CD4-positive, CD25-positive, alpha-beta regulatory T cell (primary cell): ENCODE measurements around the gene EIF1AX. TPM values are rescaled to one million over a fixed set of nuclear protein-coding genes. Genes with fewer than 3 reads are reported as not detected.

Source experiments
- ATAC-seq, 2 donors: fragments of 150-1000 bp; cut with Tn5 transposase; one replicate each; pipeline ENCODE4 v1.10.0; 2021; ENCODE audit warnings: low read depth in 2 of 2, moderate number of reproducible peaks in 2 of 2, moderate library complexity in 1 of 2
- DNase-seq, 3 donors: peaks; one replicate each; pipeline versions ENCODE4 v3.0.0 to v3.0.0-alpha.2; 2012 to 2022; ENCODE audit warnings: mixed read lengths in 1 of 3
- H3K27ac ChIP-seq: one replicate; pipeline ENCODE4 v1.7.0; 2013; ENCODE audit warnings: mild to moderate bottlenecking, low read length; ENCODE audit not compliant: insufficient read depth, poor library complexity, severe bottlenecking
- H3K27me3 ChIP-seq: one replicate; pipeline ENCODE4 v1.7.0; 2013; ENCODE audit warnings: low read length; ENCODE audit not compliant: control insufficient read depth, insufficient read depth
- H3K36me3 ChIP-seq: one replicate; pipeline ENCODE4 v1.7.0; 2013; ENCODE audit warnings: mild to moderate bottlenecking, low read length, moderate library complexity; ENCODE audit not compliant: control insufficient read depth, insufficient read depth
- H3K4me1 ChIP-seq: 2 replicates; pipeline ENCODE4 v1.7.0; 2013; ENCODE audit warnings: mild to moderate bottlenecking, low read length; ENCODE audit not compliant: insufficient read depth, control insufficient read depth, poor library complexity, severe bottlenecking
- H3K4me3 ChIP-seq: one replicate; pipeline ENCODE4 v1.7.0; 2013; ENCODE audit warnings: low read depth, mild to moderate bottlenecking, low read length, moderate library complexity
- H3K9me3 ChIP-seq, 2 experiments: 1 replicate in 1 of 2; 2 replicates in 1 of 2; pipeline ENCODE4 v1.7.0; 2013; ENCODE audit warnings: low read length in 2 of 2, mild to moderate bottlenecking in 1 of 2, moderate library complexity in 1 of 2; ENCODE audit not compliant: control insufficient read depth in 2 of 2
- H3K27ac Mint-ChIP-seq, 3 donors: one replicate each; pipeline ENCODE4 v1.8.0; 2020 to 2022; ENCODE audit warnings: mild to moderate bottlenecking in 3 of 3, mixed read lengths in 3 of 3, moderate library complexity in 2 of 3
- H3K27me3 Mint-ChIP-seq: one replicate; pipeline ENCODE4 v1.8.0; 2022; ENCODE audit warnings: mild to moderate bottlenecking, mixed read lengths
- H3K36me3 Mint-ChIP-seq: one replicate; pipeline ENCODE4 v1.8.0; 2020; ENCODE audit warnings: mixed read lengths
- H3K4me1 Mint-ChIP-seq, 4 donors: one replicate each; pipeline ENCODE4 v1.8.0; 2020 to 2022; ENCODE audit warnings: mixed read lengths in 4 of 4, mild to moderate bottlenecking in 1 of 4
- H3K4me3 Mint-ChIP-seq, 4 donors: one replicate each; pipeline ENCODE4 v1.8.0; 2020 to 2022; ENCODE audit warnings: mild to moderate bottlenecking in 4 of 4, mixed read lengths in 4 of 4, moderate library complexity in 3 of 4
- H3K9me3 Mint-ChIP-seq, 7 donors: one replicate each; pipeline ENCODE4 v1.8.0; 2020 to 2022; ENCODE audit warnings: mixed read lengths in 7 of 7, mild to moderate bottlenecking in 3 of 7, moderate library complexity in 2 of 7
- polyA plus RNA-seq, 4 donors: library from polyadenylated mRNA; unstranded; fragments of 300-500 nt; fragmentation: Illumina TruSeq; gene quantifications; one replicate each; pipeline ENCODE4 v1.2.3, GENCODE V29; 2021
- total RNA-seq: library from RNA; stranded (reverse); gene quantifications from one replicate; pipeline ENCODE4 v1.2.3, GENCODE V29; 2022

Gene EIF1AX
- total and polyA plus RNA-seq, 5 donors from 2014 or later, result 40.9 to 81.1 (median 74.7) TPM

DNA sequence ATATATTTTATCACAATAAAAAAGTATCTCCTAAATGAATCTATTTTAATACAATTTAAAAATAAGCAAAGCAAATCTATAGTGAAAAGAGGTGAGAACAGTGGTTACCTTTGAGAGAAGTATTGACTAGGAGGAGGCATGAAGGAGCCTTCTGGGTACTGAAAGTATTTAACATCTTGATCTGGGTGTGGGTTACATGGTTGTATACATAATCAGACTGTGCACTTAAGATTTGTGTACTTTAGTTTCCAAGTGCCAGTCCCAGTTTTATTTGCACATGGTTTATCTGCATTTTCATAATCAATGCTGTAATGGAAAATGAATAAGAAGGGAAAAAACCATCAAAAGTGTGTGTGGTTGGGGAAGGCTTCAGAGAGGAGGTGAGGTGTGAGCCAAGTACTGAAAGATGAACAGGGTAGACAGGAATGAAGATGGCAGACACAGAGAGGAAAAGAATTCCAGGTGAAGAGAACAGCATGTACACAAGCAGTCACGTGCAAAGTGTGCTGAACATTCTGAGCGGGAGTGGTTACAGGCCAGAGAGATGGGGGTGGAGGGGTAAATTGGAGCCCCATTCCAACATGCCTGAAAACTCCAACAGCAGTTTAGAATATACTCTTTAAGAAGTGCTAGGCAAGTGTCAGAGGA lies 39.6 kb downstream of the EIF1AX start:
- no peaks in the 10 kb centered on the region for H3K9me3 Mint-ChIP-seq
- H3K4me3 Mint-ChIP-seq, result no peak overlapping the region

DNA sequence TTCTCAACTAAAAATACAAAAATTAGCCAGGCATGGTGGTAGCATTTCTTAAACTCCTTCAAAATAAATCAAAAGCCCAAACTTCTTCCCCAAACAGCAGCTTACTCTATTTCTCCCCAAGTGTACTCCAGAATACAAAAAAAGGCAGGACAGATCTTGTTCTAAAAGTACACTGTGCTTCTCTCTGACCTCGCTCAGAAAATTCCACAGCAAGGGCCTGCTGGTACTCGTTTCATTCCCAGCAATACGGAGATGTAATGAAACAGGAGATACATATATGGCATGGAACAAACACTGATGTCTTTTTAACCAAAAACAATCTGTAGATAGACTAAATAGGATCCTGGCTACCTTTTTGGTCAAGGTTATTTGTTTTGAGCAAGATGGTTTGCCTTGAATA lies 50.1 kb downstream of the EIF1AX start:
- no peaks in the 10 kb centered on the region for H3K36me3 Mint-ChIP-seq
- Histone ChIP-seq H3K9me3 (no peaks in the 10 kb centered on the region), H3K4me3 (no peak overlapping the region), H3K4me1 (no peaks in the 10 kb centered on the region), H3K36me3 (no peaks in the 10 kb centered on the region), H3K27me3 (no peaks in the 10 kb centered on the region), H3K27ac (no peak overlapping the region)
- H3K27me3 Mint-ChIP-seq, result peaks cover 15% of the 10 kb centered on the region
- ATAC-seq (no peak), DNase-seq (no peak)
- H3K9me3 Mint-ChIP-seq, result peaks cover 0 to 2% (median 0%) of the 10 kb centered on the region in 7 donors
- H3K4me3 Mint-ChIP-seq, result no peak overlapping the region
- H3K27ac Mint-ChIP-seq, result no peak overlapping the region
- H3K4me1 Mint-ChIP-seq, result no peaks in the 10 kb centered on the region

More for the DNA sequence above, 39.6 kb downstream of the EIF1AX start:
- DNase-seq, result no peak
- H3K4me1 ChIP-seq, result no peaks in the 10 kb centered on the region
- no peak overlapping the region for H3K27ac ChIP-seq
- H3K27me3 Mint-ChIP-seq, result peaks cover 4% of the 10 kb centered on the region
- H3K4me1 Mint-ChIP-seq, result no peaks in the 10 kb centered on the region
- no peaks in the 10 kb centered on the region for H3K27me3 ChIP-seq
- no peaks in the 10 kb centered on the region for H3K36me3 ChIP-seq
- H3K27ac Mint-ChIP-seq, result no peak overlapping the region
- no peaks in the 10 kb centered on the region for H3K9me3 ChIP-seq
- H3K36me3 Mint-ChIP-seq, result no peaks in the 10 kb centered on the region
- no peak overlapping the region for H3K4me3 ChIP-seq
- no peak for ATAC-seq

DNA sequence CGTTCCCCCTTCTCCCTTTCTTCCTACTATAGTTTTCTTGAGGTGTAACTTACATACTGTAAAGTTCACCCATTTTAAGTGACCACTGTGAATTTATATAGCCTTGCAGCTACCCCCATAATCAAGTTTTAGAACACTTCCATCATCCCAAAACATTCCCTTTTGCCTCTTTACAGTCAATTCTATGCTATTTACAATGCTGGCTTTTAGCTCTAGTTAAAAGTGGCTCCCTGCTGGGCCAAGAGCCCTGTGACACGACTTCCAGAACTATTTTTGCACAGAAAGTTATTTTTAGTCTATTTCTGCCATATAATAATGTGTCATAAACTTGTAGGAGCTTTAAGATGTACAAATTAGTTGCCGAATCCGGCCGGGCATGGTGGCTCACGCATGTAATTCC lies 51.8 kb downstream of the EIF1AX start:
- Mint-ChIP-seq H3K36me3 (no peaks in the 10 kb centered on the region), H3K27ac (peak overlapping the region in 1 of 3 donors; percentile 77), H3K4me1 (no peaks in the 10 kb centered on the region), H3K9me3 (no peaks in the 10 kb centered on the region), H3K27me3 (peaks cover 15% of the 10 kb centered on the region), H3K4me3 (no peak overlapping the region)
- no peak overlapping the region for H3K4me3 ChIP-seq
- no peaks in the 10 kb centered on the region for H3K4me1 ChIP-seq
- no peaks in the 10 kb centered on the region for H3K9me3 ChIP-seq
- ATAC-seq, result no peak
- no peak for DNase-seq
- H3K36me3 ChIP-seq, result no peaks in the 10 kb centered on the region
- H3K27ac ChIP-seq, result no peak overlapping the region
- no peaks in the 10 kb centered on the region for H3K27me3 ChIP-seq

DNA sequence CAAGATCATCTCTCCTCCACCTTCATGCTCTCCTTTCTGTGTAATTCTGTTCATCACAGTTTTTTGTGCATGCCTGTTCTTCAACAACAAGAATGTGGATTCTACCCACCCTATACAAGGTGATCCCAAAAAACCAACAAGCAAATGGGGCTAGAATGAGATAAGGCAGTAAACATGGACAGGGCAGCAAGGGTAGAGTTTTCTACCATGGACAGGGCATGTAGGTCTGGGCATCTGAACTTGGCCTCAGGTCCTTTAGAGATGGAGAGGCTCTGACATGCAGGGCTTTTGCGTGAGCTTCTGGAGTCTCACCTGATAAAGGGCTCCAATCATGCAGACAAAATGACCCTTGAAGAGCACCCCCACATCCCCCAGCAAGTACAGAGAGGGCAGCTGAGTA lies 61.4 kb downstream of the EIF1AX start:
- H3K27me3 ChIP-seq, result no peaks in the 10 kb centered on the region
- ATAC-seq (no peak), DNase-seq (no peak)
- no peaks in the 10 kb centered on the region for H3K4me1 ChIP-seq
- no peaks in the 10 kb centered on the region for H3K4me1 Mint-ChIP-seq
- no peak overlapping the region for H3K4me3 ChIP-seq
- H3K27ac Mint-ChIP-seq, result no peak overlapping the region
- H3K36me3 ChIP-seq, result no peaks in the 10 kb centered on the region
- H3K27me3 Mint-ChIP-seq, result peaks cover 4% of the 10 kb centered on the region
- no peaks in the 10 kb centered on the region for H3K9me3 ChIP-seq
- no peaks in the 10 kb centered on the region for H3K9me3 Mint-ChIP-seq
- no peak overlapping the region for H3K27ac ChIP-seq
- no peak overlapping the region for H3K4me3 Mint-ChIP-seq
- no peaks in the 10 kb centered on the region for H3K36me3 Mint-ChIP-seq

Other genes starting within 250 kb of the EIF1AX start
- gene BCLAF3, start 150.8 kb downstream of the EIF1AX start, total RNA-seq, result 10.2 TPM
- 1 to 10 TPM; 1.7 to 2.1 (median 2.0) TPM for gene BCLAF3, start 150.8 kb downstream of the EIF1AX start, polyA plus RNA-seq
- gene MAP7D2, start 24.9 kb downstream of the EIF1AX start, total RNA-seq, result 0.99 TPM
- under 1 TPM in 2 of 4 donors, not detected in 2; 0.22 to 0.30 TPM for gene MAP7D2, start 24.9 kb downstream of the EIF1AX start, polyA plus RNA-seq
- gene RPS6KA3, start 125.1 kb upstream of the EIF1AX start, total RNA-seq, result 56.1 TPM
- 10 to 100 TPM; 18.3 to 32.9 (median 21.4) TPM for gene RPS6KA3, start 125.1 kb upstream of the EIF1AX start, polyA plus RNA-seq